ENCODE results near the gene OR10A3. TPM values are rescaled to one million over a fixed set of nuclear protein-coding genes. Genes with fewer than 3 reads are reported as not detected.

Gene OR10A3
- total RNA-seq, 1 experiment from 2014 or later: not detected

DNA sequence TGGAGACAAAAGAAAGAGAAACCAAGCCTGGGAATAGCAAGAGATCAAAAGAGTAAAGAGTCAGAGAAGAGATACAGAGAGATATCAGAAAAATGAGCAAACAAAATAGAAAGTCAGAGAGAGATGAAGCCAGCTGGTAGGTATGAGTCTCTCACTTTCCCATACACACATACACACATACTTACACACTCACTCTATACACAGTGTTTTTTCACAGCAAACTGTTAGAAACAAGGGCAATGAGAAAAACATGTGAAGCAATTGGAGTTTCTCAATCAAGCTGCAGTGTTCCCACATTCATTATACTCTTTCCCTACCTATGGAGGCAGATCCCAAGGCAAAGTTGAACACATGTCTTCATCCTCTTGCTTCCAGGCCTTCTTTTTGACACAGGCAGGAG is 26.3 kb upstream of the OR10A3 start:
- Mint-ChIP-seq H3K27me3 (ENCODE audit: unreplicated experiment) (peaks cover 8% of the 10 kb centered on the region), H3K4me3 (ENCODE audit: low read depth, unreplicated experiment) (no peak overlapping the region), H3K9me3 (ENCODE audit: low read depth, unreplicated experiment) (no peaks in the 10 kb centered on the region), H3K4me1 (ENCODE audit: low read depth, unreplicated experiment) (no peaks in the 10 kb centered on the region), H3K27ac (ENCODE audit: unreplicated experiment) (no peak overlapping the region), H3K36me3 (ENCODE audit: insufficient read depth, unreplicated experiment) (no peaks in the 10 kb centered on the region)
- TF ChIP-seq, protein P1, sequence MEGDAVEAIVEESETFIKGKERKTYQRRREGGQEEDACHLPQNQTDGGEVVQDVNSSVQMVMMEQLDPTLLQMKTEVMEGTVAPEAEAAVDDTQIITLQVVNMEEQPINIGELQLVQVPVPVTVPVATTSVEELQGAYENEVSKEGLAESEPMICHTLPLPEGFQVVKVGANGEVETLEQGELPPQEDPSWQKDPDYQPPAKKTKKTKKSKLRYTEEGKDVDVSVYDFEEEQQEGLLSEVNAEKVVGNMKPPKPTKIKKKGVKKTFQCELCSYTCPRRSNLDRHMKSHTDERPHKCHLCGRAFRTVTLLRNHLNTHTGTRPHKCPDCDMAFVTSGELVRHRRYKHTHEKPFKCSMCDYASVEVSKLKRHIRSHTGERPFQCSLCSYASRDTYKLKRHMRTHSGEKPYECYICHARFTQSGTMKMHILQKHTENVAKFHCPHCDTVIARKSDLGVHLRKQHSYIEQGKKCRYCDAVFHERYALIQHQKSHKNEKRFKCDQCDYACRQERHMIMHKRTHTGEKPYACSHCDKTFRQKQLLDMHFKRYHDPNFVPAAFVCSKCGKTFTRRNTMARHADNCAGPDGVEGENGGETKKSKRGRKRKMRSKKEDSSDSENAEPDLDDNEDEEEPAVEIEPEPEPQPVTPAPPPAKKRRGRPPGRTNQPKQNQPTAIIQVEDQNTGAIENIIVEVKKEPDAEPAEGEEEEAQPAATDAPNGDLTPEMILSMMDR (IDR thresholded peaks at IDR 0.05; ENCODE audit: unreplicated experiment): no peak
- CTCF ChIA-PET: no interaction called here
- no TSS peak for BruUV-seq (replicated peaks)
- DNase-seq: no peak
- intact Hi-C loops (cut with micrococcal nuclease; ENCODE audit: unreplicated experiment): no loop called here

DNA sequence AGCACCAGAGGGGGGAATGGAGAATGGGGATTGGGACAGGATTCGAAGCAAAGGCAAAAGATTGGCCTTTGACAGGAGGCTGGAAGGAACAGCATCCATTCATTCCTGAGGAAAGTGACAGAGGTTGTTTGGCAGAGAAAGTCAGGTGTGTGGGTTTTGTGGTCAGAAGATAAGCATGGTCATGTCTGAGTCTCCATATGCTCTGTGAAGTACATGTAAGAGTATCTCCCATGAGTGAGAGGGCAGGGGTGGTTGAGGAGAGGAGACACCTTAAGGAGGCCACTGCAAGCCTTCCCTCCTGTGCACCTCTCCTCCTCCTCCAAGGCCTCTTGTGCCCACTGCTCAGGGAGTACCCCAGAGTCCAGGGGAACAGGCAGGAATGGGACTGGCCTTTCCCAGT is 25.6 kb upstream of the OR10A3 start:
- DNase-seq: no peak
- intact Hi-C loops (cut with micrococcal nuclease; ENCODE audit: unreplicated experiment): no loop called here
- H3K9me3 Mint-ChIP-seq (ENCODE audit: low read depth, unreplicated experiment): no peaks in the 10 kb centered on the region
- no peak overlapping the region for H3K27ac Mint-ChIP-seq (ENCODE audit: unreplicated experiment)
- CTCF ChIA-PET: no interaction called here
- BruUV-seq (replicated peaks): no TSS peak
- no peaks in the 10 kb centered on the region for H3K36me3 Mint-ChIP-seq (ENCODE audit: insufficient read depth, unreplicated experiment)
- no peaks in the 10 kb centered on the region for H3K4me1 Mint-ChIP-seq (ENCODE audit: low read depth, unreplicated experiment)
- H3K4me3 Mint-ChIP-seq (ENCODE audit: low read depth, unreplicated experiment): no peak overlapping the region
- TF ChIP-seq, protein P1 (IDR thresholded peaks at IDR 0.05; ENCODE audit: unreplicated experiment): no peak
- H3K27me3 Mint-ChIP-seq (ENCODE audit: unreplicated experiment): peaks cover 8% of the 10 kb centered on the region

DNA sequence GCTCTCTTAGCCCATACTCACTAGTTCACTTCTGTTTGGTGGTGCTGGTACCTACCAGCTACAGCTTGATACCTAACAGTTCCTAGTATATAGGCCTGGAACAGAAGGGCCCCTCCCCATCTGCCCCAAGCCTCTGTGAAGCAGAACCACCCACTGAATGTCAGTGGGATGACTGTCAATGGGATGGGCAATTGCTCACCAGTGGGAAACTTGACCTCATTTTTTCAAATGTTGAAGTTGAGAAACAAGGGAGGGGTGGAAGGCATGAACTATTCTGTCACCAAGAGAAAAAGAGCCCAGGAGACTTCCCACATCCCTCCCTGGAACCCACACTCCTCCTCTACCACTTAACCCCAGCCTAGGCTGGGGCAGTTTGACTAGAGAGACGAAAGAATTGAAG is 23.9 kb upstream of the OR10A3 start, which contains the start of gene NLRP10:
TSS of gene NLRP10 (minus strand) at position 62 of the 400 bp plus-strand sequence. CDS start 1,952 bp downstream, outside the sequence.
- no peak within 1 kb of the TSS for H3K4me3 Mint-ChIP-seq (ENCODE audit: low read depth, unreplicated experiment)
- TF ChIP-seq, protein P1 (IDR thresholded peaks at IDR 0.05; ENCODE audit: unreplicated experiment): no peak
- no peak for DNase-seq
- BruUV-seq (replicated peaks): no TSS peak
- H3K27me3 Mint-ChIP-seq (ENCODE audit: unreplicated experiment): peaks cover 23% of the 10 kb centered on the region
- CTCF ChIA-PET: no interaction called here
- intact Hi-C loops (cut with micrococcal nuclease; ENCODE audit: unreplicated experiment): no loop called here
- no peak within 1 kb of the TSS for H3K27ac Mint-ChIP-seq (ENCODE audit: unreplicated experiment)
- H3K4me1 Mint-ChIP-seq (ENCODE audit: low read depth, unreplicated experiment): no peaks in the 10 kb centered on the region
- no peaks in the 10 kb centered on the region for H3K36me3 Mint-ChIP-seq (ENCODE audit: insufficient read depth, unreplicated experiment)
- H3K9me3 Mint-ChIP-seq (ENCODE audit: low read depth, unreplicated experiment): no peaks in the 10 kb centered on the region

DNA sequence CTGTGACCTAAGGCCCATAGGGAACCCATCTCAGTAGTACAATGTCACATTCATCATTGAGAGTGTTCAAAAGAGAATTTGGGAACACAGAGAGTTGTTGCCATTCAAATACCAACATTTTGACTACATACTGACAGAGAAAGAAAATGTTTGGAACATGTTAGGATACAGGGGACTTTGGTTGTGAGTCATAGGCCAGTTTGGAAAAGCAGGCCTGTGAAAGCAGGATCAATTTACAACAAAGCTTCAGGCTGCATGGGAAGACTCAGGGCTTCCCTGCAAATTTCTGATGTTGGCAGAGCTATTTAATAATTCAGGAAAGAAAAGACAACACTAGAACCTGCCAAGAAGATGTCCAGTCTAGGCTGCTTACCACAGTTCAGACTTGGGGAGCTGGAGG is 23.4 kb upstream of the OR10A3 start:
- CTCF ChIA-PET: interaction anchor here (0.5 kb wide), 1 partner anchor 163 kb away, joined by 4 read pairs; no protein-coding TSS in a partner anchor
- TF ChIP-seq, protein P1 (IDR thresholded peaks at IDR 0.05; ENCODE audit: unreplicated experiment): no peak
- Mint-ChIP-seq H3K4me3 (ENCODE audit: low read depth, unreplicated experiment) (no peak overlapping the region), H3K4me1 (ENCODE audit: low read depth, unreplicated experiment) (no peaks in the 10 kb centered on the region), H3K9me3 (ENCODE audit: low read depth, unreplicated experiment) (no peaks in the 10 kb centered on the region), H3K36me3 (ENCODE audit: insufficient read depth, unreplicated experiment) (no peaks in the 10 kb centered on the region), H3K27ac (ENCODE audit: unreplicated experiment) (no peak overlapping the region), H3K27me3 (ENCODE audit: unreplicated experiment) (peaks cover 27% of the 10 kb centered on the region)
- intact Hi-C loops (cut with micrococcal nuclease; ENCODE audit: unreplicated experiment): no loop called here
- BruUV-seq (replicated peaks): no TSS peak
- no peak for DNase-seq

All from Calu3 (cell line).